T-helper 2 cell (primary cell): Measurements from ENCODE around the gene CLCA2.

Experiments
- DNase-seq, 5 experiments: peaks; one replicate each; pipeline versions ENCODE4 v3.0.0 to v3.0.0-alpha.2; 2012 to 2022
- total RNA-seq, 2 donors: gene quantifications; one replicate each; lab custom pipeline; 2026; lab: John Stamatoyannopoulos, UW

Gene CLCA2
- 0 to 0.07 reads per million in 2 donors for total RNA-seq

- no peak for DNase-seq
Measured at GRCh38 chr1:86423873-86424272, at the start of gene CLCA2. TSS of gene CLCA2 (plus strand) at chr1:86424171. CDS start at chr1:86424248, 77 bp downstream.

- no peak for DNase-seq
Measured at GRCh38 chr1:86375688-86376087, 48.3 kb upstream of the CLCA2 start.

- peak in 1 of 5 experiments; percentile 11 for DNase-seq
Measured at GRCh38 chr1:86377341-86377740, 46.6 kb upstream of the CLCA2 start.

- no peak for DNase-seq
Measured at GRCh38 chr1:86378813-86379212, 45.2 kb upstream of the CLCA2 start.

GRCh38 chr1:86380257-86380861, 43.6 kb upstream of the CLCA2 start:
- peak in 2 of 5 experiments; percentile 19 to 62 for DNase-seq

GRCh38 chr1:86381223-86381622, 42.7 kb upstream of the CLCA2 start:
- DNase-seq: no peak

- no peak for DNase-seq
Measured at GRCh38 chr1:86382878-86383277, 41.1 kb upstream of the CLCA2 start.

GRCh38 chr1:86387916-86388627, 35.9 kb upstream of the CLCA2 start:
- no peak for DNase-seq

GRCh38 chr1:86388777-86389176, 35.2 kb upstream of the CLCA2 start:
- DNase-seq: no peak

GRCh38 chr1:86389307-86389706, 34.7 kb upstream of the CLCA2 start:
- peak in 2 of 5 experiments; percentile 35 to 59 for DNase-seq

GRCh38 chr1:86394416-86394815, 29.6 kb upstream of the CLCA2 start:
- no peak for DNase-seq

- peak; percentile 72 to 94 (median 85) for DNase-seq
Measured at GRCh38 chr1:86395751-86396497, 28.0 kb upstream of the CLCA2 start, which contains the start of gene ODF2L. TSS of gene ODF2L (minus strand) at chr1:86396323. CDS start at chr1:86387027, 9,296 bp downstream.

- DNase-seq: no peak
Measured at GRCh38 chr1:86396498-86396890, 27.5 kb upstream of the CLCA2 start.

GRCh38 chr1:86409416-86410021, 14.5 kb upstream of the CLCA2 start:
- no peak for DNase-seq

- DNase-seq: no peak
Measured at GRCh38 chr1:86410879-86411278, 13.1 kb upstream of the CLCA2 start.

GRCh38 chr1:86416343-86416742, 7.6 kb upstream of the CLCA2 start:
- no peak for DNase-seq

GRCh38 chr1:86419277-86419903, 4.6 kb upstream of the CLCA2 start:
- DNase-seq: peak in 2 of 5 experiments; percentile 21 to 54

GRCh38 chr1:86421601-86422280, 2.2 kb upstream of the CLCA2 start:
- DNase-seq: no peak

- DNase-seq: no peak
Measured at GRCh38 chr1:86423473-86423872, 498 bp upstream of the CLCA2 start.

GRCh38 chr1:86429122-86429725, 5.3 kb downstream of the CLCA2 start:
- DNase-seq: no peak

- DNase-seq: peak in 1 of 5 experiments; percentile 3
Measured at GRCh38 chr1:86429835-86430234, 5.9 kb downstream of the CLCA2 start.
